GM15510 (cell line): Measurements from ENCODE around the gene MDFIC.

ENCODE experiments used
- POLR2A ChIP-seq: IDR thresholded peaks from 3 replicates; pipeline ENCODE4 v1.6.1; 2011; ENCODE audit warnings: borderline replicate concordance; ENCODE audit not compliant: insufficient read length; ENCODE audit errors: extremely low read depth

MDFIC gene

GRCh38 chr7:115033917-115034459 lies 112.1 kb downstream of the MDFIC start:
- no peak for TF ChIP-seq POLR2A

- no peak for TF ChIP-seq POLR2A
Observed at GRCh38 chr7:115034515-115034914, 112.6 kb downstream of the MDFIC start.

GRCh38 chr7:115037128-115037802 lies 115.4 kb downstream of the MDFIC start:
- no peak for TF ChIP-seq POLR2A

- no peak for TF ChIP-seq POLR2A
Observed at GRCh38 chr7:115038158-115038557, 116.3 kb downstream of the MDFIC start.

GRCh38 chr7:115040057-115040456 lies 118.2 kb downstream of the MDFIC start:
- TF ChIP-seq POLR2A = no peak

GRCh38 chr7:115040495-115040894 lies 118.6 kb downstream of the MDFIC start:
- no peak for TF ChIP-seq POLR2A

GRCh38 chr7:115042596-115042995 lies 120.7 kb downstream of the MDFIC start:
- no peak for TF ChIP-seq POLR2A

- no peak for TF ChIP-seq POLR2A
Observed at GRCh38 chr7:115043605-115044004, 121.7 kb downstream of the MDFIC start.

- no peak for TF ChIP-seq POLR2A
Observed at GRCh38 chr7:115044224-115044623, 122.3 kb downstream of the MDFIC start.

GRCh38 chr7:115047958-115048720 lies 126.2 kb downstream of the MDFIC start:
- no peak for TF ChIP-seq POLR2A

- TF ChIP-seq POLR2A = no peak
Observed at GRCh38 chr7:115052706-115053105, 130.8 kb downstream of the MDFIC start.

- TF ChIP-seq POLR2A = no peak
Observed at GRCh38 chr7:115054478-115055065, 132.7 kb downstream of the MDFIC start.

GRCh38 chr7:115056019-115056418 lies 134.1 kb downstream of the MDFIC start:
- no peak for TF ChIP-seq POLR2A

GRCh38 chr7:115058726-115059125 lies 136.8 kb downstream of the MDFIC start:
- TF ChIP-seq POLR2A = no peak

GRCh38 chr7:115059321-115059720 lies 137.4 kb downstream of the MDFIC start:
- no peak for TF ChIP-seq POLR2A
